Osteoblast (primary cell): ENCODE results near the gene RGS5. TPM values are rescaled to one million over a fixed set of nuclear protein-coding genes. Genes with fewer than 3 reads are reported as not detected.

Source experiments
- DNase-seq: peaks from one replicate; pipeline ENCODE4 v3.0.0; 2011; ENCODE audit warnings: low spot score, mixed read lengths; ENCODE audit not compliant: insufficient read length; ENCODE audit errors: missing footprints
- H2AFZ ChIP-seq: 2 replicates; pipeline ENCODE4 v1.6.0; 2011; ENCODE audit warnings: mild to moderate bottlenecking, low read length
- H3K27ac ChIP-seq: 2 replicates; pipeline ENCODE4 v1.5.1; 2011; ENCODE audit warnings: mild to moderate bottlenecking, low read depth, low read length, moderate library complexity
- H3K27me3 ChIP-seq: 2 replicates; pipeline ENCODE4 v1.6.0; 2012; ENCODE audit warnings: mild to moderate bottlenecking, control low read depth, inconsistent platforms, low read length, moderate library complexity; ENCODE audit not compliant: insufficient read depth
- H3K36me3 ChIP-seq: 2 replicates; pipeline ENCODE4 v1.5.1; 2011; ENCODE audit warnings: mild to moderate bottlenecking, low read length, control low read depth, moderate library complexity; ENCODE audit not compliant: insufficient read depth
- H3K4me1 ChIP-seq: 2 replicates; pipeline ENCODE4 v1.5.1; 2011; ENCODE audit warnings: mild to moderate bottlenecking, low read length, control low read depth, moderate library complexity; ENCODE audit not compliant: insufficient read depth
- H3K4me2 ChIP-seq: 2 replicates; pipeline ENCODE4 v1.6.0; 2011; ENCODE audit warnings: mild to moderate bottlenecking, low read length; ENCODE audit not compliant: insufficient read depth
- H3K4me3 ChIP-seq: fragments of 200-600 bp; sonication (generic); 3 replicates; pipeline ENCODE4 v1.5.1; 2012; ENCODE audit warnings: mild to moderate bottlenecking, low read length, inconsistent platforms; ENCODE audit not compliant: insufficient read depth
- H3K79me2 ChIP-seq: 2 replicates; pipeline ENCODE4 v1.6.0; 2012; ENCODE audit warnings: mild to moderate bottlenecking, low read length, control low read depth, inconsistent platforms; ENCODE audit not compliant: insufficient read depth
- H3K9me3 ChIP-seq: 2 replicates; pipeline ENCODE4 v1.5.1; 2011; ENCODE audit warnings: low read depth, low read length, control low read depth
- H4K20me1 ChIP-seq: 2 replicates; pipeline ENCODE4 v1.6.0; 2012; ENCODE audit warnings: mild to moderate bottlenecking, low read length, control low read depth; ENCODE audit not compliant: insufficient read depth
- CTCF ChIP-seq: IDR thresholded peaks from 2 replicates; pipeline ENCODE4 v1.5.1; 2011; ENCODE audit warnings: mild to moderate bottlenecking, low read depth, low read length, moderate library complexity; ENCODE audit errors: extremely low read depth
- total RNA-seq: library from RNA; depleted of rRNA; stranded (reverse); fragments of >200 nt; gene quantifications from 2 replicates; pipeline ENCODE4 v1.2.3, GENCODE V29; 2012

Gene RGS5
- total RNA-seq, 1 donor: 1.8 TPM

GRCh38 chr1:163106364-163106987 is 96.2 kb downstream of the RGS5 start:
- Histone ChIP-seq H3K9me3 (no peaks in the 10 kb centered on the region), H3K4me1 (peaks cover 10% of the 10 kb centered on the region), H3K4me3 (no peak overlapping the region), H2AFZ (no peak overlapping the region), H3K36me3 (no peaks in the 10 kb centered on the region), H3K27me3 (no peaks in the 10 kb centered on the region), H3K79me2 (no peaks in the 10 kb centered on the region), H4K20me1 (no peaks in the 10 kb centered on the region), H3K27ac (no peak overlapping the region), H3K4me2 (no peak overlapping the region)
- TF ChIP-seq CTCF: no peak
- DNase-seq: no peak

- H3K4me2 ChIP-seq: peak overlapping the region; percentile 12
- H3K27ac ChIP-seq: peak overlapping the region; percentile 37
- peaks cover 10% of the 10 kb centered on the region for H3K4me1 ChIP-seq
- H3K79me2 ChIP-seq: no peaks in the 10 kb centered on the region
- TF ChIP-seq CTCF: no peak
- no peaks in the 10 kb centered on the region for H3K9me3 ChIP-seq
- no peak overlapping the region for H2AFZ ChIP-seq
- H3K4me3 ChIP-seq: no peak overlapping the region
- no peak for DNase-seq
- H4K20me1 ChIP-seq: no peaks in the 10 kb centered on the region
- H3K27me3 ChIP-seq: no peaks in the 10 kb centered on the region
- no peaks in the 10 kb centered on the region for H3K36me3 ChIP-seq
These were observed 98.2 kb downstream of the RGS5 start for GRCh38 chr1:163104385-163105099.

DNA sequence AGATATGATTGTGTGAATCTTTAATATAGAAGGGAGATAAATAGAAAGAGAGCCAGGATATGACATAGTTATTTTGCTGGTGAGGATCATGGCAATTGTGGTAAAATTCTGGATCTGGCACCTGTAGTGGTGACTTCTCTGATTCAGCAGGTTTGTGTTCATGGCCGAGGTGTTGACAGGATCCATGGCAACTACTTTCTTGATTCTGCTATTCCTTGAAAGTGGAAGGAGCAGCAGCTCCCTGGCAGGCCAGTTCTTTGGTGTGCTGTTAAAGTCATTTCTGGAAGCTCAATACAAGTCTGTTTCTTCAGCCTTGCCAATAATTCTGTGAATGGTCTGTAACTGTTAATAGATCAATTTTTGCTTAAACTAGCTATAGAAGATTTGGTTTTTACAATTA is 100.1 kb downstream of the RGS5 start:
- no peaks in the 10 kb centered on the region for H3K9me3 ChIP-seq
- no peaks in the 10 kb centered on the region for H3K79me2 ChIP-seq
- no peak overlapping the region for H2AFZ ChIP-seq
- no peaks in the 10 kb centered on the region for H3K27me3 ChIP-seq
- no peak overlapping the region for H3K4me2 ChIP-seq
- H3K36me3 ChIP-seq: no peaks in the 10 kb centered on the region
- H3K4me3 ChIP-seq: no peak overlapping the region
- peaks cover 10% of the 10 kb centered on the region for H3K4me1 ChIP-seq
- no peaks in the 10 kb centered on the region for H4K20me1 ChIP-seq
- DNase-seq: no peak
- no peak for TF ChIP-seq CTCF
- no peak overlapping the region for H3K27ac ChIP-seq

GRCh38 chr1:163095213-163095612 is 107.5 kb downstream of the RGS5 start:
- no peaks in the 10 kb centered on the region for H3K36me3 ChIP-seq
- H3K27me3 ChIP-seq: no peaks in the 10 kb centered on the region
- no peak for DNase-seq
- H3K9me3 ChIP-seq: no peaks in the 10 kb centered on the region
- no peak overlapping the region for H3K4me3 ChIP-seq
- no peak overlapping the region for H3K4me2 ChIP-seq
- H3K27ac ChIP-seq: no peak overlapping the region
- H2AFZ ChIP-seq: no peak overlapping the region
- TF ChIP-seq CTCF: no peak
- peaks cover 14% of the 10 kb centered on the region for H3K4me1 ChIP-seq
- H3K79me2 ChIP-seq: no peaks in the 10 kb centered on the region
- no peaks in the 10 kb centered on the region for H4K20me1 ChIP-seq
